ENCODE results near the gene MSGN1.

DNA sequence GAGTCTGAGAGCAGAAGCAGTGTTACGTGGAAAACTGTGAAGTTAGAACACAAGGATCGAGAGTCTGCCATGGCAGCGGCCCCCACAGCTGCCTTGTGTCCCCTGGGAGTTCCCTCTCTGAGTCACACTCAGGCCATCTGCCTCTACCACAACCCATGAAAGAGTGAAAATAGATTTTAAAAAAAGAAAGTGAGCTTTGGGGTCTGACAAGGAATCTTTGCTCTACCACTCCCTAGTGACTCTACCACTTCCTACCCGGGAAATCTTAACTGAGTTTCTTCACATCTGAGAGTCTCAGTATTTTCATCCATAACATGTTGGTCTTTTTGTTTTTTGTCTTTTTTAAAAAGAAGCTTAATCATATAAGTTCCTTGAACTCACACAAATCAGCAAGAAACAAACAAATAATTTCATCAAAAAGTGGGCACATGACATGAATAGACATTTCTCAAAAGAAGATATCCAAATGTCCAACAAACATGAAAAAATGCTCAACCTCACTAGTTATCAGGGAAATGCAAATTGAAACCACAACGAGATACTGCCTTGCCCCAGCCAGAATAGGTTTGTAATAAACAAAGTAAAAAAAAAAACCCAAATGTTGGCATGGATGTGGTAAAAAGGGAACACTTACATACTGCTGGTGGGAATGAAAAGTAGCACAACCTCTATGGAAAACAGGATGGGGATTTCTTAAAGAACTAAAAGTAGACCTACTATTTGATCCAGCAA is 2.4 kb upstream of the MSGN1 start:
- TF ChIP-seq, protein P1, sequence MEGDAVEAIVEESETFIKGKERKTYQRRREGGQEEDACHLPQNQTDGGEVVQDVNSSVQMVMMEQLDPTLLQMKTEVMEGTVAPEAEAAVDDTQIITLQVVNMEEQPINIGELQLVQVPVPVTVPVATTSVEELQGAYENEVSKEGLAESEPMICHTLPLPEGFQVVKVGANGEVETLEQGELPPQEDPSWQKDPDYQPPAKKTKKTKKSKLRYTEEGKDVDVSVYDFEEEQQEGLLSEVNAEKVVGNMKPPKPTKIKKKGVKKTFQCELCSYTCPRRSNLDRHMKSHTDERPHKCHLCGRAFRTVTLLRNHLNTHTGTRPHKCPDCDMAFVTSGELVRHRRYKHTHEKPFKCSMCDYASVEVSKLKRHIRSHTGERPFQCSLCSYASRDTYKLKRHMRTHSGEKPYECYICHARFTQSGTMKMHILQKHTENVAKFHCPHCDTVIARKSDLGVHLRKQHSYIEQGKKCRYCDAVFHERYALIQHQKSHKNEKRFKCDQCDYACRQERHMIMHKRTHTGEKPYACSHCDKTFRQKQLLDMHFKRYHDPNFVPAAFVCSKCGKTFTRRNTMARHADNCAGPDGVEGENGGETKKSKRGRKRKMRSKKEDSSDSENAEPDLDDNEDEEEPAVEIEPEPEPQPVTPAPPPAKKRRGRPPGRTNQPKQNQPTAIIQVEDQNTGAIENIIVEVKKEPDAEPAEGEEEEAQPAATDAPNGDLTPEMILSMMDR (conservative IDR thresholded peaks at IDR 0.05; ENCODE audit: low read depth, low read length) = no peak
- no peak for TF ChIP-seq EZH2 (IDR thresholded peaks at IDR 0.05; ENCODE audit: borderline replicate concordance, low read depth, low read length, poor library complexity, severe bottlenecking)

Measured in A673 (cell line).